Gastrocnemius medialis (tissue), 4 donors: ENCODE measurements around the gene FBLN2.

Experiments
- POLR2A ChIP-seq, 2 donors: fragments of 450-650 bp; IDR thresholded peaks; one replicate each; pipeline ENCODE4 v1.6.1; 2017; ENCODE audit warnings: antibody characterized with exemption in 2 of 2, mild to moderate bottlenecking in 2 of 2, moderate library complexity in 2 of 2
- TF ChIP-seq, protein P1 (sequence below), 5 experiments: fragments of 450-650 bp in 3 of 5; fragments of 200-600 bp in 2 of 5; sonication (generic) in 2 of 5; IDR thresholded peaks in 4 of 5; conservative IDR thresholded peaks in 1 of 5; 1 replicate in 4 of 5; 2 replicates in 1 of 5; pipeline ENCODE4 v1.5.1; 2016 to 2019; ENCODE audit warnings: antibody characterized with exemption in 5 of 5, mild to moderate bottlenecking in 3 of 5, moderate library complexity in 3 of 5

DNA sequence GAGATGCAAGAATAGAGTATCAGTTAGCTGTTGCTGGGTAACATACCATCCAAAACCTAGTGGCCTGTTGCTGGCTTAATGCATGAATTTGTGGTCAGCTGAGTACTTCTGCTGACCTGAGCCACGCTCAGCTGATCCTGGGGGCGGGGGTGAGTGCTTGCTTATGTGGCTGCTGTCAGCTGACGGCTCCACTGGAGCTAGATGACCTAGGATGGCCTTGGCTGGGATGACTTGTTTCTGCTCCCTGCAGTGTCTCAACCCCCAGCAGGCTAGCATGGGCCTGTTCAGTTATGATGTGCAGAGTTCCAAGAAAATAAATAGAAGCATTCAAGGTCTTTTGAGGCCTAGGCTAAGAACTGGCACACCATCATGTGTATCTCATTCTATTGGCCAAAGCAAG is 63.9 kb downstream of the FBLN2 start:
- TF ChIP-seq POLR2A (IDR thresholded peaks at IDR 0.05) = no peak
- TF ChIP-seq, protein P1, sequence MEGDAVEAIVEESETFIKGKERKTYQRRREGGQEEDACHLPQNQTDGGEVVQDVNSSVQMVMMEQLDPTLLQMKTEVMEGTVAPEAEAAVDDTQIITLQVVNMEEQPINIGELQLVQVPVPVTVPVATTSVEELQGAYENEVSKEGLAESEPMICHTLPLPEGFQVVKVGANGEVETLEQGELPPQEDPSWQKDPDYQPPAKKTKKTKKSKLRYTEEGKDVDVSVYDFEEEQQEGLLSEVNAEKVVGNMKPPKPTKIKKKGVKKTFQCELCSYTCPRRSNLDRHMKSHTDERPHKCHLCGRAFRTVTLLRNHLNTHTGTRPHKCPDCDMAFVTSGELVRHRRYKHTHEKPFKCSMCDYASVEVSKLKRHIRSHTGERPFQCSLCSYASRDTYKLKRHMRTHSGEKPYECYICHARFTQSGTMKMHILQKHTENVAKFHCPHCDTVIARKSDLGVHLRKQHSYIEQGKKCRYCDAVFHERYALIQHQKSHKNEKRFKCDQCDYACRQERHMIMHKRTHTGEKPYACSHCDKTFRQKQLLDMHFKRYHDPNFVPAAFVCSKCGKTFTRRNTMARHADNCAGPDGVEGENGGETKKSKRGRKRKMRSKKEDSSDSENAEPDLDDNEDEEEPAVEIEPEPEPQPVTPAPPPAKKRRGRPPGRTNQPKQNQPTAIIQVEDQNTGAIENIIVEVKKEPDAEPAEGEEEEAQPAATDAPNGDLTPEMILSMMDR (IDR thresholded peaks at IDR 0.05 in 4 of 5, conservative IDR thresholded peaks at IDR 0.05 in 1 of 5) = no peak
